Activated CD8-positive, alpha-beta T cell treated with anti-CD3 and anti-CD28 coated beads for 36 hours (primary cell): ENCODE measurements around the gene ADGRL1. TPM values are rescaled to one million over a fixed set of nuclear protein-coding genes. Genes with fewer than 3 reads are reported as not detected.

Experiments used
- ATAC-seq: fragments of 200-7000 bp; cut with Tn5 transposase; one replicate; pipeline ENCODE4 v1.10.0; 2021; ENCODE audit warnings: mild to moderate bottlenecking, moderate library complexity
- CTCF ChIA-PET: fragments of 350-600 bp; sonication (Branson Sonifier 250); formaldehyde crosslinking; loops from one replicate; lab custom pipeline; 2021; ENCODE audit warnings: antibody characterized with exemption; lab: Charles Lee
- POLR2A ChIA-PET: fragments of 350-600 bp; sonication (Branson Sonifier 250); formaldehyde crosslinking; loops from one replicate; lab custom pipeline; 2021; ENCODE audit warnings: antibody characterized with exemption; lab: Charles Lee
- DNase-seq: peaks from one replicate; pipeline ENCODE4 v3.0.0-alpha.2; 2020
- H3K27ac Mint-ChIP-seq: one replicate; pipeline ENCODE4 v1.8.0; 2021; ENCODE audit warnings: mild to moderate bottlenecking, mixed read lengths
- H3K27me3 Mint-ChIP-seq: one replicate; pipeline ENCODE4 v1.8.0; 2021; ENCODE audit warnings: mixed read lengths
- H3K36me3 Mint-ChIP-seq: one replicate; pipeline ENCODE4 v1.8.0; 2021; ENCODE audit warnings: low read depth, mixed read lengths
- H3K4me1 Mint-ChIP-seq: one replicate; pipeline ENCODE4 v1.8.0; 2021; ENCODE audit warnings: low read depth, mixed read lengths
- H3K4me3 Mint-ChIP-seq: one replicate; pipeline ENCODE4 v1.8.0; 2021; ENCODE audit warnings: mild to moderate bottlenecking, moderate library complexity, mixed read lengths
- H3K9me3 Mint-ChIP-seq: one replicate; pipeline ENCODE4 v1.8.0; 2021; ENCODE audit warnings: mixed read lengths
- CTCF ChIP-seq: fragments of 200-600 bp; IDR thresholded peaks from one replicate; pipeline ENCODE4 v1.8.0; 2022; ENCODE audit warnings: antibody characterized with exemption, mild to moderate bottlenecking
- intact Hi-C: fragments of 100-400 bp; cut with micrococcal nuclease; formaldehyde crosslinking; loops from one replicate; pipeline ENCODE4 v1.10.0; 2022
- total RNA-seq, 2 experiments: library from RNA; stranded (reverse); gene quantifications; one replicate each; pipeline ENCODE4 v1.2.3, GENCODE V29; 2021

ADGRL1 gene
- total RNA-seq, 2 experiments from 2014 or later = 11.8 to 14.5 TPM

DNA sequence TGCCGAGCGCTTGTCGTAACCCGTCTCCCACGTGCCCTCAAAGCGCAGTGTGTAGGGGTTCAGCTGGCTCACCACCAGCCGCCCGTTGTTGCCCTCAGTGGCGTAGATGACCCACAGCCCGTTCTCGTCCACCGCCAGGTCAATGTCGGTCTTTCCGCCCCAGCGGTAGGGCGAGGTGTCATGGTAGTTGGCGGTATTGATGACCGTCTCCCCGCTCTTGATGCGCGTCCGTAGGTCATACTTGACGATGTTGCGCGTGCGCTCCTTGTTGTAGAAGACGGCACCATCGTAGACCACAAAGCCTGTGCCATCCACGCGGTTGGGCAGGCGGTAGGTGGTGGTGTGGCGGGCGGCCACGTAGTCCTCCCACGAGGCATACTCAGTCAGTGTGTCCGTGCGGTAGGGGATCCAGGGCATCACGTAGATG, 43.1 kb downstream of the ADGRL1 start:
- Mint-ChIP-seq H3K9me3 (no peaks in the 10 kb centered on the region), H3K4me3 (no peak overlapping the region), H3K27ac (no peak overlapping the region), H3K36me3 (peaks cover 2% of the 10 kb centered on the region), H3K4me1 (peaks cover 18% of the 10 kb centered on the region), H3K27me3 (no peaks in the 10 kb centered on the region)
- ATAC-seq (no peak), DNase-seq (no peak)
- ChIA-PET CTCF (no interaction called here), POLR2A (no interaction called here)
- TF ChIP-seq CTCF = no peak
- intact Hi-C loops = no loop called here

GRCh38 chr19:14161305-14161704, 44.7 kb downstream of the ADGRL1 start:
- H3K27me3 Mint-ChIP-seq = no peaks in the 10 kb centered on the region
- CTCF ChIA-PET = no interaction called here
- ATAC-seq = no peak
- no peak for DNase-seq
- peaks cover 3% of the 10 kb centered on the region for H3K36me3 Mint-ChIP-seq
- TF ChIP-seq CTCF = no peak
- no peak overlapping the region for H3K4me3 Mint-ChIP-seq
- no peak overlapping the region for H3K27ac Mint-ChIP-seq
- H3K4me1 Mint-ChIP-seq = peaks cover 6% of the 10 kb centered on the region
- no peaks in the 10 kb centered on the region for H3K9me3 Mint-ChIP-seq
- POLR2A ChIA-PET = interaction anchor here (1.2 kb wide), 1 partner anchor 11 kb away, joined by 4 read pairs; no protein-coding TSS in a partner anchor
- intact Hi-C loops = no loop called here

GRCh38 chr19:14160017-14160703, 45.8 kb downstream of the ADGRL1 start:
- CTCF ChIA-PET = no interaction called here
- POLR2A ChIA-PET = interaction anchor here (1.2 kb wide), 2 partner anchors 10 to 23 kb away, joined by 3 to 4 read pairs; no protein-coding TSS in a partner anchor
- Mint-ChIP-seq H3K4me3 (no peak overlapping the region), H3K27me3 (no peaks in the 10 kb centered on the region), H3K4me1 (no peaks in the 10 kb centered on the region), H3K36me3 (peaks cover 3% of the 10 kb centered on the region), H3K9me3 (no peaks in the 10 kb centered on the region), H3K27ac (no peak overlapping the region)
- no peak for TF ChIP-seq CTCF
- intact Hi-C loops = no loop called here
- no peak for DNase-seq
- ATAC-seq = no peak

GRCh38 chr19:14159059-14159458, 46.9 kb downstream of the ADGRL1 start:
- H3K27ac Mint-ChIP-seq = no peak overlapping the region
- TF ChIP-seq CTCF = no peak
- ChIA-PET POLR2A (interaction anchor here (1.1 kb wide), 1 partner anchor 9 kb away, joined by 5 read pairs; no protein-coding TSS in a partner anchor), CTCF (interaction anchor here (1.3 kb wide), 1 partner anchor 22 kb away, joined by 6 read pairs; the partner anchor contains the start of gene ASF1B)
- H3K4me3 Mint-ChIP-seq = no peak overlapping the region
- H3K27me3 Mint-ChIP-seq = no peaks in the 10 kb centered on the region
- ATAC-seq (no peak), DNase-seq (no peak)
- H3K36me3 Mint-ChIP-seq = peaks cover 3% of the 10 kb centered on the region
- no peaks in the 10 kb centered on the region for H3K9me3 Mint-ChIP-seq
- intact Hi-C loops = no loop called here
- no peaks in the 10 kb centered on the region for H3K4me1 Mint-ChIP-seq
